OCI-LY7 (cell line): ENCODE data around the gene CCDC47.

Experiments used
- CTCF ChIP-seq: fragments of 200-600 bp; sonication (generic); conservative IDR thresholded peaks from 2 replicates; pipeline ENCODE4 v1.5.1; 2014; ENCODE audit warnings: mild to moderate bottlenecking, antibody characterized with exemption, low read length, moderate library complexity, mixed read lengths
- EZH2phosphoT487 ChIP-seq: fragments of 200-600 bp; sonication (generic); IDR thresholded peaks from 2 replicates; pipeline ENCODE4 v1.6.1; 2018; ENCODE audit warnings: low read depth, borderline replicate concordance, mild to moderate bottlenecking, mixed run types, antibody characterized with exemption, low read length, moderate library complexity, mixed read lengths

- TF ChIP-seq CTCF (no peak), EZH2phosphoT487 (no peak)
Observed at GRCh38 chr17:63786971-63787711, 13.7 kb upstream of the CCDC47 start.
